IMR-90 (cell line): ENCODE data around the gene CHP2. TPM values are rescaled to one million over a fixed set of nuclear protein-coding genes. Genes with fewer than 3 reads are reported as not detected.

Source experiments
- ATAC-seq: fragments of 200-7000 bp; cut with Tn5 transposase; 2 replicates; pipeline ENCODE4 v1.9.1; 2020; ENCODE audit warnings: low read depth, mild to moderate bottlenecking, moderate library complexity
- BruUV-seq: library from RNA; stranded (reverse); fragments of 400-500 nt; replicated peaks from 2 replicates; lab custom pipeline; 2021; lab: Mats Ljungman, UMichigan
- CTCF ChIA-PET: fragments of 300-600 bp; formaldehyde crosslinking; extraction: SDS; loops from one replicate; lab custom pipeline; 2021; ENCODE audit warnings: antibody characterized with exemption; lab: Yijun Ruan, JAX
- POLR2A ChIA-PET: fragments of 300-600 bp; sonication (Branson Sonifier 250); formaldehyde crosslinking; loops from one replicate; lab custom pipeline; 2022; ENCODE audit warnings: antibody characterized with exemption; ENCODE audit not compliant: unreplicated experiment; lab: Charles Lee
- DNase-seq: peaks from one replicate; pipeline ENCODE4 v3.0.0; 2013
- H2AFZ ChIP-seq: replicated peaks from 2 replicates; pipeline ENCODE3; 2013; ENCODE audit warnings: low read length, mild to moderate bottlenecking; ENCODE audit not compliant: poor library complexity
- H2AK5ac ChIP-seq: 2 replicates; pipeline ENCODE4 v1.6.1; 2013; ENCODE audit warnings: low read depth, low read length, inconsistent platforms
- H2AK9ac ChIP-seq: replicated peaks from 2 replicates; pipeline ENCODE3; 2013; ENCODE audit warnings: mild to moderate bottlenecking, low read depth, low read length, moderate library complexity; ENCODE audit not compliant: poor library complexity
- H2BK120ac ChIP-seq: 2 replicates; pipeline ENCODE4 v1.6.1; 2013; ENCODE audit warnings: low read depth, low read length, inconsistent platforms
- H2BK15ac ChIP-seq: 3 replicates; pipeline ENCODE4 v1.6.1; 2013; ENCODE audit warnings: low read depth, low read length, inconsistent platforms
- H2BK20ac ChIP-seq: 2 replicates; pipeline ENCODE4 v1.6.1; 2013; ENCODE audit warnings: low read depth, mild to moderate bottlenecking, inconsistent platforms, low read length, moderate library complexity
- H2BK5ac ChIP-seq: 2 replicates; pipeline ENCODE4 v1.6.1; 2013; ENCODE audit warnings: mild to moderate bottlenecking, low read depth, low read length, inconsistent platforms; ENCODE audit not compliant: poor library complexity, severe bottlenecking
- H3K14ac ChIP-seq: replicated peaks from 2 replicates; pipeline ENCODE4 v1.6.1; 2013; ENCODE audit warnings: low read depth, low read length, inconsistent platforms
- H3K18ac ChIP-seq: 2 replicates; pipeline ENCODE4 v1.6.1; 2013; ENCODE audit warnings: low read depth, low read length, control low read depth
- H3K23ac ChIP-seq: 2 replicates; pipeline ENCODE4 v1.6.1; 2013; ENCODE audit warnings: low read depth, low read length, inconsistent platforms
- H3K27ac ChIP-seq: 2 replicates; pipeline ENCODE4 v1.5.1; 2013; ENCODE audit warnings: mild to moderate bottlenecking, control low read depth, low read length; ENCODE audit not compliant: insufficient read depth
- H3K27me3 ChIP-seq: 2 replicates; pipeline ENCODE4 v1.6.1; 2013; ENCODE audit warnings: low read length; ENCODE audit not compliant: control insufficient read depth, insufficient read depth
- H3K36me3 ChIP-seq: 2 replicates; pipeline ENCODE4 v1.6.1; 2013; ENCODE audit warnings: low read length, mixed read lengths; ENCODE audit not compliant: control insufficient read depth, insufficient read depth
- H3K4ac ChIP-seq: 2 replicates; pipeline ENCODE4 v1.6.1; 2013; ENCODE audit warnings: low read depth, low read length, inconsistent platforms
- H3K4me1 ChIP-seq: 2 replicates; pipeline ENCODE4 v1.6.1; 2013; ENCODE audit warnings: low read length, mixed read lengths; ENCODE audit not compliant: control insufficient read depth, insufficient read depth
- H3K4me2 ChIP-seq: 2 replicates; pipeline ENCODE4 v1.6.1; 2013; ENCODE audit warnings: low read depth, mild to moderate bottlenecking, control low read depth, low read length, moderate library complexity
- H3K4me3 ChIP-seq: 2 replicates; pipeline ENCODE4 v1.5.1; 2013; ENCODE audit warnings: low read depth, mild to moderate bottlenecking, control low read depth, low read length, moderate library complexity; ENCODE audit not compliant: insufficient read depth
- H3K56ac ChIP-seq: 2 replicates; pipeline ENCODE4 v1.6.1; 2013; ENCODE audit warnings: low read length, inconsistent platforms; ENCODE audit not compliant: insufficient read depth; ENCODE audit errors: extremely low read depth
- H3K79me1 ChIP-seq, 2 experiments: 2 replicates each; pipeline ENCODE4 v1.6.1; 2013; ENCODE audit warnings: low read length in 2 of 2, inconsistent platforms in 1 of 2, low read depth in 1 of 2
- H3K9ac ChIP-seq: 2 replicates; pipeline ENCODE4 v1.6.1; 2013; ENCODE audit warnings: low read depth, low read length, control low read depth
- H3K9me1 ChIP-seq: 2 replicates; pipeline ENCODE4 v1.6.1; 2013; ENCODE audit warnings: low read length, inconsistent platforms; ENCODE audit not compliant: insufficient read depth
- H3K9me3 ChIP-seq: 2 replicates; pipeline ENCODE4 v1.6.1; 2013; ENCODE audit warnings: low read length; ENCODE audit not compliant: control insufficient read depth, insufficient read depth
- H4K20me1 ChIP-seq: 2 replicates; pipeline ENCODE4 v1.6.1; 2013; ENCODE audit warnings: low read length, inconsistent platforms; ENCODE audit not compliant: insufficient read depth
- H4K5ac ChIP-seq: 2 replicates; pipeline ENCODE4 v1.6.1; 2013; ENCODE audit warnings: mild to moderate bottlenecking, low read depth, low read length, control low read depth
- H4K8ac ChIP-seq, 2 experiments: 2 replicates each; pipeline ENCODE4 v1.6.1; 2013; ENCODE audit warnings: low read depth in 2 of 2, low read length in 2 of 2, control low read depth in 1 of 2, inconsistent platforms in 1 of 2
- H4K91ac ChIP-seq: 2 replicates; pipeline ENCODE4 v1.6.1; 2013; ENCODE audit warnings: low read depth, low read length, inconsistent platforms; ENCODE audit not compliant: insufficient read depth
- MXI1 ChIP-seq: IDR thresholded peaks from 2 replicates; pipeline ENCODE4 v1.6.1; 2012; ENCODE audit warnings: low read depth, mild to moderate bottlenecking, low read length, moderate library complexity, borderline replicate concordance
- POLR2A ChIP-seq: IDR thresholded peaks from 2 replicates; pipeline ENCODE4 v1.6.1; 2012; ENCODE audit warnings: mild to moderate bottlenecking, low read depth, low read length
- RFX5 ChIP-seq: IDR thresholded peaks from 2 replicates; pipeline ENCODE4 v1.8.0; 2012; ENCODE audit warnings: low read depth, mild to moderate bottlenecking, low read length, moderate library complexity
- SMC3 ChIP-seq: fragments of 150-350 bp; IDR thresholded peaks from 2 replicates; pipeline ENCODE4 v1.6.1; 2016; ENCODE audit warnings: low read depth, mild to moderate bottlenecking, antibody characterized with exemption, low read length, moderate library complexity
- WGBS, 2 experiments: methylation state at CpG; one replicate each; pipeline versions ENCODE4 v1.1.5 to v1.1.7; 2013; ENCODE audit warnings: missing lambda C conversion rate in 2 of 2; ENCODE audit not compliant: insufficient read length in 1 of 2; ENCODE audit errors: extremely low coverage in 2 of 2; 5-methylcytosine and 5-hydroxymethylcytosine counted together
- dilution Hi-C: fragments of 300-500 bp; cut with HindIII; formaldehyde crosslinking; loops from one replicate; pipeline ENCODE4 v1.14.3; 2018; ENCODE audit warnings: low sequenced_read_pairs; ENCODE audit not compliant: unreplicated experiment
- in situ Hi-C: fragments of 300-500 bp; cut with MboI; formaldehyde crosslinking; loops from 3 replicates; pipeline ENCODE4 v1.14.3; 2019; ENCODE audit warnings: low sequenced_read_pairs, inconsistent platforms, mixed read lengths
- intact Hi-C: fragments of 100-400 bp; cut with micrococcal nuclease; formaldehyde crosslinking; loops from 2 replicates; pipeline ENCODE4 v1.10.0; 2022
- polyA plus RNA-seq, 3 experiments: library from polyadenylated mRNA; depleted of rRNA; stranded (reverse); fragments of >200 nt; gene quantifications; 2 replicates each; pipeline ENCODE4 v1.2.3, GENCODE V29; 2012; ENCODE audit warnings: low replicate concordance in 1 of 3
- total RNA-seq: library from RNA; depleted of rRNA; stranded (reverse); fragments of >200 nt; gene quantifications from 2 replicates; pipeline ENCODE4 v1.2.3, GENCODE V29; 2012

CHP2 gene
- total and polyA plus RNA-seq, 2 of the 4 experiments (the other 2 are of a cell fraction), result not detected

DNA sequence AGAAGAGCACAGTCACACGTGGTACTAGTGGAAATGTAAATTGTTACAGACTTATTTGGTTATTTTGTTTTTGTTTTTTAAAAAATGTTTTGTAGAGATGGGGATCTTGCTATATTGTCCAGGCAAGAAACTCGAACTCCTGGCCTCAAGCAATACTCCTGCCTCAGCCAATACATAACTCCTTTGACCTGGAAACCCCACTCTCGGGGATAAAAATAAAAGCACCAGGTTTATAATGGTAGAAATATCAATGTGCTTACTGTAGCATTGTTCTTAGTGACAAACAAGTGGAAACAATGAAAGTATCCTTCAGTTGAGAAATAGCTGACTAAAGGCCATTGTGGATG lies 30.1 kb upstream of the CHP2 start:
- Histone ChIP-seq H3K27ac (no peak overlapping the region), H2BK20ac (no peak overlapping the region), H3K18ac (no peak overlapping the region), H2BK120ac (no peak overlapping the region), H3K9me3 (no peaks in the 10 kb centered on the region), H4K5ac (no peak overlapping the region), H4K8ac (no peak overlapping the region), H3K9ac (no peak overlapping the region), H2BK5ac (no peak overlapping the region), H3K79me1 (no peaks in the 10 kb centered on the region), H3K4me3 (no peak overlapping the region), H3K14ac (no peak overlapping the region), H2AK9ac (no peak overlapping the region), H3K4ac (no peak overlapping the region), H3K4me2 (no peak overlapping the region), H3K36me3 (no peaks in the 10 kb centered on the region), H4K20me1 (no peaks in the 10 kb centered on the region), H3K27me3 (no peaks in the 10 kb centered on the region), H3K23ac (no peak overlapping the region), H3K4me1 (no peaks in the 10 kb centered on the region), H3K9me1 (no peaks in the 10 kb centered on the region), H2AK5ac (no peak overlapping the region), H2AFZ (no peak overlapping the region), H4K91ac (no peak overlapping the region), H2BK15ac (no peak overlapping the region), H3K56ac (no peak overlapping the region)
- in situ Hi-C loops, result no loop called here
- ChIA-PET POLR2A (no interaction called here), CTCF (no interaction called here)
- dilution Hi-C loops, result no loop called here
- WGBS, 2 experiments, result no CpG with 5 or more reads among the region's 3 CpGs
- intact Hi-C loops, result no loop called here
- DNase-seq (no peak), ATAC-seq (no peak)
- BruUV-seq, result no TSS peak
- TF ChIP-seq SMC3, result no peak
- TF ChIP-seq MXI1, result no peak
- no peak for TF ChIP-seq POLR2A
- TF ChIP-seq RFX5, result no peak
